Neutrophil (primary cell): Measurements from ENCODE around the gene TMEM132A.

ENCODE experiments used
- H3K27ac ChIP-seq: fragments of 200-600 bp; sonication (generic); 2 replicates; pipeline ENCODE4 v1.5.1; 2016; ENCODE audit warnings: mild to moderate bottlenecking, moderate library complexity
- H3K27me3 ChIP-seq: fragments of 200-600 bp; sonication (generic); 2 replicates; pipeline ENCODE4 v1.6.0; 2016; ENCODE audit warnings: mild to moderate bottlenecking
- H3K36me3 ChIP-seq: fragments of 200-600 bp; sonication (generic); 2 replicates; pipeline ENCODE4 v1.5.1; 2017
- H3K4me1 ChIP-seq, 2 experiments: fragments of 200-600 bp in 1 of 2; sonication (generic) in 1 of 2; 1 replicate in 1 of 2; 2 replicates in 1 of 2; pipeline versions ENCODE4 v1.5.1 to v1.6.1; 2013 to 2016; ENCODE audit warnings: low read depth in 1 of 2, low read length in 1 of 2, mild to moderate bottlenecking in 1 of 2, moderate library complexity in 1 of 2; ENCODE audit not compliant: control insufficient read depth in 1 of 2, insufficient read depth in 1 of 2
- H3K4me3 ChIP-seq, 2 experiments: fragments of 200-600 bp in 1 of 2; sonication (generic) in 1 of 2; 1 replicate in 1 of 2; 2 replicates in 1 of 2; pipeline ENCODE4 v1.5.1; 2013 to 2016; ENCODE audit warnings: low read depth in 1 of 2, low read length in 1 of 2, mild to moderate bottlenecking in 1 of 2, moderate library complexity in 1 of 2
- H3K9me3 ChIP-seq: fragments of 200-600 bp; sonication (generic); 2 replicates; pipeline ENCODE4 v1.5.1; 2016
- CTCF ChIP-seq: fragments of 200-600 bp; sonication (generic); IDR thresholded peaks from 2 replicates; pipeline ENCODE4 v1.5.1; 2016; ENCODE audit warnings: antibody characterized with exemption

TMEM132A gene

GRCh38 chr11:60879971-60880588 is 44.2 kb upstream of the TMEM132A start:
- Histone ChIP-seq H3K9me3 (no peaks in the 10 kb centered on the region), H3K4me1 (no peaks in the 10 kb centered on the region), H3K36me3 (peaks cover 8% of the 10 kb centered on the region), H3K4me3 (no peak overlapping the region), H3K27me3 (no peaks in the 10 kb centered on the region), H3K27ac (no peak overlapping the region)
- TF ChIP-seq CTCF = no peak

GRCh38 chr11:60880643-60881282 is 43.5 kb upstream of the TMEM132A start:
- Histone ChIP-seq H3K9me3 (no peaks in the 10 kb centered on the region), H3K4me1 (no peaks in the 10 kb centered on the region)

DNA sequence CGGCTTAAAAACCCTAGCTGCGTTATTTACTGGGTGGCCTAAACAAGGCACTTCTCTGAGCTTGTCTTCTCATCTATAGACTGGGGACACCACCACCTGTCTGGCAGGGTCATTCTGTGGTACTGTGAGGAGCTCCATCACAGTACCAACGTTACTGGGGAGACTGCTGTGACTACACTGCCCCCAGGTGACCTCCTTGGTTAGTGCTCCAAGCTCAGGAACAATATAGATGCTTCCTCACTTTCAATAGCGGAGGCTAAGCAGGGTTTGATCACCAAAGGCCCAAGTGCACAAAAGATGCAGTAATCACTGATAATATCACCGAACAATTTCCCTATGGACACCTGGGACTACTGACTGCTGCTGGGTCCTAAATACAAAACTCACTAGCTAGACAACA is 36.7 kb upstream of the TMEM132A start:
- H3K27ac ChIP-seq = no peak overlapping the region
- no peak overlapping the region for H3K4me3 ChIP-seq
- no peaks in the 10 kb centered on the region for H3K9me3 ChIP-seq
- no peak for TF ChIP-seq CTCF
- H3K36me3 ChIP-seq = peaks cover 21% of the 10 kb centered on the region
- no peaks in the 10 kb centered on the region for H3K4me1 ChIP-seq
- H3K27me3 ChIP-seq = no peaks in the 10 kb centered on the region

More at GRCh38 chr11:60880643-60881282, 43.5 kb upstream of the TMEM132A start:
- Histone ChIP-seq H3K27ac (no peak overlapping the region), H3K27me3 (no peaks in the 10 kb centered on the region), H3K36me3 (peaks cover 8% of the 10 kb centered on the region), H3K4me3 (no peak overlapping the region)
- TF ChIP-seq CTCF = no peak

- H3K36me3 ChIP-seq = peaks cover 41% of the 10 kb centered on the region
- TF ChIP-seq CTCF = no peak
- no peaks in the 10 kb centered on the region for H3K9me3 ChIP-seq
- no peak overlapping the region for H3K27ac ChIP-seq
- no peaks in the 10 kb centered on the region for H3K4me1 ChIP-seq
- no peaks in the 10 kb centered on the region for H3K27me3 ChIP-seq
- no peak overlapping the region for H3K4me3 ChIP-seq
These were observed 34.4 kb upstream of the TMEM132A start for GRCh38 chr11:60889869-60890311.

DNA sequence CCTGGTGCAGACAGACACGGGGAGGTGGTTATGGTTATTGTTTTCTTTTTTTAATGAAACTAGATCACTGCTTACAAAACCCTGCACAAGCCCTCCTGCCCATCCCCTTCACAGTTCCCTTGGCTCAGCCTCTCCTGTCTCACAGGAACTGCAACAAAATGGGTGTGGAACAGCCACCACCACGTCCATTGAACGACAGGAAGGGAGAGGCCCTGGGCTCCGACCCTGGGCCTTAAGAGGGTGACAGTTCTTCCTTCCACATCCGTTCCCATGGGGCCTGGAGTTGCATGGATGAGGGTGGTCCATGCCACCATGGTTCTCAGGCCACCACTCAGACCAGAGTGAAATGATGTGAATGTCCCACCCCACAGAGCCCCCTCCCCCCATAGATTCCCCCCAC is 33.6 kb upstream of the TMEM132A start:
- Histone ChIP-seq H3K27ac (no peak overlapping the region), H3K9me3 (no peaks in the 10 kb centered on the region), H3K4me1 (no peaks in the 10 kb centered on the region), H3K4me3 (no peak overlapping the region), H3K36me3 (peaks cover 49% of the 10 kb centered on the region), H3K27me3 (no peaks in the 10 kb centered on the region)
- TF ChIP-seq CTCF = no peak
